Osteoblast (primary cell): ENCODE measurements around the gene RPS6KA2. TPM values are rescaled to one million over a fixed set of nuclear protein-coding genes. Genes with fewer than 3 reads are reported as not detected.

ENCODE experiments used
- DNase-seq: peaks from one replicate; pipeline ENCODE4 v3.0.0; 2011; ENCODE audit warnings: low spot score, mixed read lengths; ENCODE audit not compliant: insufficient read length; ENCODE audit errors: missing footprints
- H2AFZ ChIP-seq: 2 replicates; pipeline ENCODE4 v1.6.0; 2011; ENCODE audit warnings: mild to moderate bottlenecking, low read length
- H3K27ac ChIP-seq: 2 replicates; pipeline ENCODE4 v1.5.1; 2011; ENCODE audit warnings: mild to moderate bottlenecking, low read depth, low read length, moderate library complexity
- H3K27me3 ChIP-seq: 2 replicates; pipeline ENCODE4 v1.6.0; 2012; ENCODE audit warnings: mild to moderate bottlenecking, control low read depth, inconsistent platforms, low read length, moderate library complexity; ENCODE audit not compliant: insufficient read depth
- H3K36me3 ChIP-seq: 2 replicates; pipeline ENCODE4 v1.5.1; 2011; ENCODE audit warnings: mild to moderate bottlenecking, low read length, control low read depth, moderate library complexity; ENCODE audit not compliant: insufficient read depth
- H3K4me1 ChIP-seq: 2 replicates; pipeline ENCODE4 v1.5.1; 2011; ENCODE audit warnings: mild to moderate bottlenecking, low read length, control low read depth, moderate library complexity; ENCODE audit not compliant: insufficient read depth
- H3K4me2 ChIP-seq: 2 replicates; pipeline ENCODE4 v1.6.0; 2011; ENCODE audit warnings: mild to moderate bottlenecking, low read length; ENCODE audit not compliant: insufficient read depth
- H3K4me3 ChIP-seq: fragments of 200-600 bp; sonication (generic); 3 replicates; pipeline ENCODE4 v1.5.1; 2012; ENCODE audit warnings: mild to moderate bottlenecking, low read length, inconsistent platforms; ENCODE audit not compliant: insufficient read depth
- H3K79me2 ChIP-seq: 2 replicates; pipeline ENCODE4 v1.6.0; 2012; ENCODE audit warnings: mild to moderate bottlenecking, low read length, control low read depth, inconsistent platforms; ENCODE audit not compliant: insufficient read depth
- H3K9me3 ChIP-seq: 2 replicates; pipeline ENCODE4 v1.5.1; 2011; ENCODE audit warnings: low read depth, low read length, control low read depth
- H4K20me1 ChIP-seq: 2 replicates; pipeline ENCODE4 v1.6.0; 2012; ENCODE audit warnings: mild to moderate bottlenecking, low read length, control low read depth; ENCODE audit not compliant: insufficient read depth
- total RNA-seq: library from RNA; depleted of rRNA; stranded (reverse); fragments of >200 nt; gene quantifications from 2 replicates; pipeline ENCODE4 v1.2.3, GENCODE V29; 2012
- TF ChIP-seq, protein P1 (sequence below): IDR thresholded peaks from 2 replicates; pipeline ENCODE4 v1.5.1; 2011; ENCODE audit warnings: mild to moderate bottlenecking, low read depth, low read length, moderate library complexity; ENCODE audit errors: extremely low read depth

Gene RPS6KA2
- total RNA-seq, 1 donor, result 113 TPM

DNA sequence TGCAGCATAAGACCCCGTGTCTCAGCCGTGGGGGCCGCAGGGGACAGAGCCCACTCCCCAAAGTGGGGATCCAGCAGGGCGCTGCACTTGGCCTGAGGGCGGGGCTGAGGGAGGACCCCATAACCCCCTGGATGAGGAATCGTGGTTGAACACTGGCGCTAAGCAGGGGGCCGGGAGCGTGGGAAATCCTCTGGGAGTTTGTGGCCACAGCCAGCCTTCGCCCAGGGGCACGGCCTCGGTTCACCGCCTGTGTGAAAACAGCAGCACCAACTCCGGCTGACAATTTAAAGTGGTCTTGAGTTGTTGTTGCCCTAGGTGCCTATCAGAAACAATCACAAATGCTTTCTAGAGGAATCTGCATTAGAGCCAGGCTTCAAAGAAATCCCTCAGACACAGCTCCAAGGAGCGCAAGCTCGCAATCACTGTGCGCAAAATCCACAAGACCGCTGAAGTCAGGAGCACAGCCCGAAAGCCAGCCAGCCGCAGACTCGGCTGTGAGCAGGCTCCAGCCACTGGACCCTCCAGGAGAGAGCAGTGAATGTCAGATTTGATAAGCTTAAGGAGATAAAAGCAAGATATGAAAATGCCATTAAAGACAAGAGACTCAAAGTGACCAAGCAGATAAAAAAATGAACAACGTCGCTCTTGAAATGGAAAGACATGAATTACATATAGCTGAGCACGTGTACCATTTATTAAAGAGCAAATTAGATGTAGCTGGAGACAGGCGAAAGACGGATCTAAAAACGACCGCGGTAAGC lies 10.9 kb upstream of the RPS6KA2 start:
- Histone ChIP-seq H4K20me1 (no peaks in the 10 kb centered on the region), H3K27me3 (peaks cover 9% of the 10 kb centered on the region), H3K4me2 (no peak overlapping the region), H2AFZ (no peak overlapping the region), H3K27ac (no peak overlapping the region), H3K36me3 (no peaks in the 10 kb centered on the region), H3K9me3 (no peaks in the 10 kb centered on the region), H3K4me3 (no peak overlapping the region), H3K79me2 (no peaks in the 10 kb centered on the region), H3K4me1 (no peaks in the 10 kb centered on the region)
- TF ChIP-seq, protein P1, sequence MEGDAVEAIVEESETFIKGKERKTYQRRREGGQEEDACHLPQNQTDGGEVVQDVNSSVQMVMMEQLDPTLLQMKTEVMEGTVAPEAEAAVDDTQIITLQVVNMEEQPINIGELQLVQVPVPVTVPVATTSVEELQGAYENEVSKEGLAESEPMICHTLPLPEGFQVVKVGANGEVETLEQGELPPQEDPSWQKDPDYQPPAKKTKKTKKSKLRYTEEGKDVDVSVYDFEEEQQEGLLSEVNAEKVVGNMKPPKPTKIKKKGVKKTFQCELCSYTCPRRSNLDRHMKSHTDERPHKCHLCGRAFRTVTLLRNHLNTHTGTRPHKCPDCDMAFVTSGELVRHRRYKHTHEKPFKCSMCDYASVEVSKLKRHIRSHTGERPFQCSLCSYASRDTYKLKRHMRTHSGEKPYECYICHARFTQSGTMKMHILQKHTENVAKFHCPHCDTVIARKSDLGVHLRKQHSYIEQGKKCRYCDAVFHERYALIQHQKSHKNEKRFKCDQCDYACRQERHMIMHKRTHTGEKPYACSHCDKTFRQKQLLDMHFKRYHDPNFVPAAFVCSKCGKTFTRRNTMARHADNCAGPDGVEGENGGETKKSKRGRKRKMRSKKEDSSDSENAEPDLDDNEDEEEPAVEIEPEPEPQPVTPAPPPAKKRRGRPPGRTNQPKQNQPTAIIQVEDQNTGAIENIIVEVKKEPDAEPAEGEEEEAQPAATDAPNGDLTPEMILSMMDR, result no peak
- DNase-seq, result no peak

DNA sequence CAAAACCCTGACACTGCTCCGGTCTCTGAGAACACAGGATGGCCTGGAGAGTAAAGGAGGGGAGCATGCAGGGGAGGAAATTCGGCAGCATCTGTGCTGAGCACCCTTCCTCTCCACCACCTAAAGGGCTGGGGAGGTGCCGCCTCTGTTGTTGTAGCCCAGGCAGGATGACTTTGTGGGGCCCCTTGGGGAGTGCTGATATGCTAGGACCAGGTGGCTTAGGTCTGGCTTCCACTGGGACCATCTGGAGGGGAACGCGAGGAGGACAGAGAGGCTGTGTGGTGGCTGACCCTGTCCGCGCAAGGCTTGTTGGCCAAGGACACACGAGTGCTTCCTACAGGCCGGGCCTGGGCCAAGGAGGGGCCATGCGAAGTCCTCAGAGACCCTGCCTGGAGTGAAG lies 9.9 kb upstream of the RPS6KA2 start:
- Histone ChIP-seq H3K27ac (no peak overlapping the region), H3K4me2 (no peak overlapping the region), H3K27me3 (peaks cover 6% of the 10 kb centered on the region), H4K20me1 (no peaks in the 10 kb centered on the region), H3K36me3 (no peaks in the 10 kb centered on the region), H2AFZ (no peak overlapping the region), H3K4me1 (no peaks in the 10 kb centered on the region), H3K79me2 (no peaks in the 10 kb centered on the region), H3K9me3 (no peaks in the 10 kb centered on the region), H3K4me3 (no peak overlapping the region)
- TF ChIP-seq, protein P1, result no peak
- peak; percentile 81 for DNase-seq

DNA sequence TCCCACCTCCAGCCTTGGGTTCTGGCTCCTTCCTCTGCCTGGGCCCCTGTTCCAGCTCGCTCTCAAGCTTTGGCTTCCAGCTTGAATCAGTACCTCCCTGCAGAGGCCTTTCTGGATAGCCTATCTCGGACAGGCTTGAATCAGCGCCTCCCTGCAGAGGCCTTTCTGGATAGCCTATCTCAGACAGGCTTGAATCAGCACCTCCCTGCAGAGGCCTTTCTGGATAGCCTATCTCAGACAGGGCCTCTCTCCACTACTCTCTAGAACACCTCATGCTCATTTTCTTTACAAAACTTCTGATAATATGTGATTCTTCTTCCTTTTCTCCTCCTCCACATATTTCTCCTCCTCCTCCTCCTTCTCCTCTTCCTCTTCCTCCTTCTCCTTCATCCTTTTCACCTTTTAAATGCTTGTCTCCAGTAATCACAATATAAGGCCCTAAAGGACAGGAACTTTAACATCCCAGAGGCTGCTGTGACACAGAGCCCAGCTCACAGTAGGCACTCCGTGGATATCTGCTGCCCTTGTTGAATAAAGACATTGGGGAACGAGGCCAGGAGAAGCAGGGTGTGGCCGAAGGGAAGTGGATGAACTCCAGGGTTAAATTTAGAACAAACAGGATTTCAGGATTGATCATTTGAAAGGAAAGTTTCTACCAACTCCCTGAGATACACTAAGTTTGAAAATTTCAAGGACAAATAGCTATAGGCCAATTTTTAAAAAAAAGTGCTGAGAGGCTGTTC lies 9.3 kb upstream of the RPS6KA2 start:
- Histone ChIP-seq H3K79me2 (no peaks in the 10 kb centered on the region), H3K27me3 (peaks cover 6% of the 10 kb centered on the region), H4K20me1 (no peaks in the 10 kb centered on the region), H2AFZ (peak overlapping the region; percentile 68), H3K4me3 (no peak overlapping the region), H3K27ac (no peak overlapping the region), H3K36me3 (no peaks in the 10 kb centered on the region), H3K4me2 (no peak overlapping the region), H3K4me1 (no peaks in the 10 kb centered on the region), H3K9me3 (no peaks in the 10 kb centered on the region)
- no peak for DNase-seq
- TF ChIP-seq, protein P1, result no peak
